Measurements from ENCODE around the gene ZNF772. TPM values are rescaled to one million over a fixed set of nuclear protein-coding genes. Genes with fewer than 3 reads are reported as not detected.
"Not testable (repeated sequence)": the region's sequence is repeated elsewhere in the genome, so short reads cannot be mapped to it uniquely, and the experiment has no call there.

The ZNF772 gene
- 1 to 10 TPM; 9.3 to 9.7 TPM for total RNA-seq

DNA sequence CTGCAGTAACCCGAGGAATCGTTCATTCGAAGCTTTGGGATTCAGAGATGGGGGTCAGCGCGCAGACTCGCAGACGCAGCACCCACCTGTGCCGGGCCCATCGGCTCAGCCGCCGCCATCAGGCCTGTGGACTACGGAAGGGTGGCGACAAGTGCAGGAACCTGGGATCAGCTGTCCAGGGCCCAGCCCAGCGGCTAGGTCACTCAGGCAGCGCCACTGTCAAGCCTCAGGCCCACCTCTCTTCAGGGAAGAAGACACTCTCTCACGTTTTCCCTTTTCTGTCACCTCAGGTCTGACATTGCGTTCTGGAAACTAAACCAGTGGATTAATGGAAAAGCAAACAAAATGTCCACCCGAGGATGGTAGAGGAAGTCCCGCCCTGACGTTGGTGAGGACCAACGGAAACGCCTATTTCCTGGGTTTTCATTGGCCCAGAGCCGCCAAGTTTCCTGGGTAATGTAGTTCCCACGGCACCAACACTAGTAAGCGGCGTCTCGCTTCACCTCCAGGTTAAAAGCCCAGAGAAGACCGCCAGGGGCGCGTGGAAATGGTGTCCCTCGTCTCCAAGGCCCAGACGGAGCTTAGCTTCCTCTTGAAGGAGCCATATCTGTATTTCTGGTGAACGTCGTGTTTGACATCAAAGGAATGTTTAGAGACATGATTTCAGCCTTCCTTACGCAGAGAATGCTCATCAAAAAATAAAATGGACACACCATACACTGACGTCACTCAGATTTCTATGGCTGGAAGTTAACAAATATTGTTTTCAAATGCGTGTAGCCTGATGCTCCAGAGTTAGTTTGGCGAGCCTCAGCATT is at the start of gene ZNF772:
Gene ZNF772 (minus strand): TSS at position 376 of the 818 bp plus-strand sequence. CDS start 257 bp downstream, at position 119.
- H3K36me3 Mint-ChIP-seq: peaks cover 63% of the 10 kb centered on the region
- H3K9me3 Mint-ChIP-seq: peaks cover 54% of the 10 kb centered on the region

DNA sequence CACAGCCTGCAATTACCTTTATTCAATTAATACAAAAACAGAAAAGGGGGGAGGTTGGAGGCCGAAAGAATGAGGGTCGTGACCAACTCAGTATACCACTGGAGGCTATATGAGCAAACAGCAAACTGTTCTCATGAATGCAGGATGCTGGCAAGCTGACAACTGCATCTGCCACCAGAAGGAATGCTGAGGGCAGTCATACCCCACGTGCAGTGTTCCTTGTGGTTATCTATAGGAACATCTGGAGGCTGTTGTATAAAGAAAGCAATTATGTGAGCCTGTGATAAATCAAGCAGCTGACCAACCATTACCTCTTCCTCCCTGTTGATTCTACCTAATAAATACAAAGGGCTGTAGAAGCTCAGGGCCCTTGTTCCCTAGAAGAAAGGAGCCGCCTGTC is 40.7 kb upstream of the ZNF772 start:
- not testable (repeated sequence) for H3K27ac Mint-ChIP-seq, DNase-seq, H3K4me1 Mint-ChIP-seq, H3K4me3 Mint-ChIP-seq, H3K27me3 Mint-ChIP-seq
- Mint-ChIP-seq H3K9me3 (peaks cover 27% of the 10 kb centered on the region), H3K36me3 (peaks cover 55% of the 10 kb centered on the region)

More for the DNA sequence above, at the start of gene ZNF772:
- Mint-ChIP-seq H3K27ac (peak within 1 kb of the TSS; percentile 90), H3K27me3 (no peaks in the 10 kb centered on the region), H3K4me3 (peak within 1 kb of the TSS; percentile 83), H3K4me1 (peaks cover 15% of the 10 kb centered on the region)
- peak; percentile 86 for DNase-seq

DNA sequence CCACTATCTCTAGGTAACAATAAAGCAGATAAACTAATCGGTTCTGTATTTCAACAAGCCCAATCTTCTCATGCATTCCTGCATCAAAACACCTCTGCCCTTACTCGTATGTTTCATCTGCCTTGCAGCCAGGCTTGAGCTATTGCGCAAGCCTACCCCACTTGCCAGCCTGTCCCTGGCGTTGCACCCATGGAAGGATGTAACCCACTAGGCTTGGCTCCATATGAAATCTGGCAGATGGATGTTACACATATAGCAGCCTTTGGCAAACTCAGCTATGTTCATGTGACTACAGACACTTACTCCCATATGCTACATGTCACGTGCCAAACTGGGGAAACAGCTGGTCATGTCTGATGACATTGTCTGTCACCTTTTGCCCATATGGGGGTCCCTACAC is 37.9 kb upstream of the ZNF772 start:
- peaks cover 67% of the 10 kb centered on the region for H3K36me3 Mint-ChIP-seq
- no peak for DNase-seq
- no peaks in the 10 kb centered on the region for H3K27me3 Mint-ChIP-seq
- H3K9me3 Mint-ChIP-seq: peaks cover 33% of the 10 kb centered on the region
- no peak overlapping the region for H3K27ac Mint-ChIP-seq
- H3K4me3 Mint-ChIP-seq: no peak overlapping the region
- H3K4me1 Mint-ChIP-seq: no peaks in the 10 kb centered on the region

DNA sequence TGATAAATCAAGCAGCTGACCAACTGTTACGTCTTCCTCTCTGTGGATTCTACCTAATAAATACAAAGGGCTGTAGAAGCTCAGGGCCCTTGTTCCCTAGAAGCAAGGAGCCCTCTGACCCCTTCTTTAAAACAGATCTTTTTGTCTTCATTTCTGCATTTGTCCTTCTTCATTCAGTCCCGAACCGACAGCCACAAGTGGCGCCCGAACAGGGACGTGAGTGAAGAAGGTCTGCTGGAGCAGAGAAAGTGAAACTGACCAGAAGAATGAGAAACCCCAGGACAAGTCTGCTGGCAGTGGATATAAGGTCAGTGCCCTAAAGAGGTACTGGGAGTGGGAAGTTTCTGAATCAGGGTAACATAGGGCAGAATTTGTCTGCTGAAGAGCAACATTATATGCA is 35.5 kb upstream of the ZNF772 start:
- DNase-seq: peak; percentile 4
- Mint-ChIP-seq H3K4me3 (no peak overlapping the region), H3K27me3 (no peaks in the 10 kb centered on the region), H3K4me1 (no peaks in the 10 kb centered on the region), H3K36me3 (peaks cover 82% of the 10 kb centered on the region), H3K27ac (no peak overlapping the region), H3K9me3 (peaks cover 50% of the 10 kb centered on the region)

DNA sequence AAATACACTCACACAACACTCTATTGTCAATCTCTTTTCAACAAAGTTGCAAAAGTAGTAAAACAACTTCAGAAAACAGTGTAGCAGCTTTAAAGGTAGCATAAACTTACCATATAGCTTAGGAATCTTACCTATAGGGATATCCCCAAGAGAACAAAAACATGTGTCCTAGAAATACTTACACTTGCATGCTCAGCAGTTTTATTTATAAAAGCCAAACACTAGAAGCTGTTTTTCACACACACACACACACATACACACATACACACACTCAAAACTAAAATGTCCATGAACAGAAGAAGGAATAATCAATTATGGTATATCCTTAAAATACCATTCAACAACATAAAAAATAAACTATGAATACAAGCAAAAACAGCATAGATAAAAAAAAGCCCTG is 34.1 kb upstream of the ZNF772 start:
- H3K36me3 Mint-ChIP-seq: peaks cover 82% of the 10 kb centered on the region
- H3K27ac Mint-ChIP-seq: no peak overlapping the region
- H3K4me1 Mint-ChIP-seq: no peaks in the 10 kb centered on the region
- no peaks in the 10 kb centered on the region for H3K27me3 Mint-ChIP-seq
- H3K9me3 Mint-ChIP-seq: peaks cover 53% of the 10 kb centered on the region
- DNase-seq: no peak
- no peak overlapping the region for H3K4me3 Mint-ChIP-seq

DNA sequence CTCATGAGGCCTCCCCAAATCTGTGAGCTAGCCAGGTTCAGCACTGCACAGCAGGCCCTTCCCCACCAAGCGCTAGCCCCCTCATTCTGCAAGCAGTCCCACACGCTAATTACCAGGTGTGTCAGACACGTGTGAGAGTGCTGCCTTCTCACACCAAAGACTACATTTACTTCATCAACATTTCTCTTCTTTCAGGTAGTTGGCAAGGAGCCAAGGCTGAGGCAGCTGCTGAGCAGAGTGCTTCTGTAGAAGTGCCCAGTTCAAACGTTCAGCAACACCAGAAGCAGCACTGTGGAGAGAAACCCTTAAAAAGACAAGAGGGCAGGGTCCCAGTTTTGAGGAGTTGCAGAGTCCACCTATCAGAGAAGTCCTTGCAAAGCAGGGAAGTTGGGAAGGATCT is 28.8 kb upstream of the ZNF772 start:
- no peak for DNase-seq
- Mint-ChIP-seq H3K4me1 (peaks cover 7% of the 10 kb centered on the region), H3K4me3 (no peak overlapping the region), H3K36me3 (peaks cover 90% of the 10 kb centered on the region), H3K27me3 (no peaks in the 10 kb centered on the region), H3K9me3 (peaks cover 57% of the 10 kb centered on the region), H3K27ac (no peak overlapping the region)

DNA sequence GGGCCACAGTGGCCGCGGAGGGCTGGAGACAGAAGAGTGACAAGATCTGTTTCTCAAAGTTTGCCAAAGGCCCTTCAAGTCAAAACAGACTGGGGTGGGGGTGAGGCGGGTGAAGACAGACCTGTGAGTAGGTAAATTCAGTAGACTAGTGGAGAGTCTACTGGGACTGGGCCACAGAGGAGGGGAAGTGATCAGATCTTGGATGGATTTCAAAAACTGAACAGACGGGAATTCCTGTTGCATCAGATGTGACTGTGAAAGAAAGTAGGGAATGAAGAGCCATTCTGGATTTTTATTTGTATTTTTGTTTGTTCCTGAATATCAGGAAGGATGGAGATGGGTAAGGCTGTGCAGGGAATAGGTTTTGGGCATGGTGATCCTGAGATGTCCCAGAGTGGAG is 23.0 kb upstream of the ZNF772 start:
- Mint-ChIP-seq H3K4me3 (peak overlapping the region; percentile 90), H3K27ac (peak overlapping the region; percentile 73), H3K9me3 (peaks cover 42% of the 10 kb centered on the region), H3K36me3 (peaks cover 64% of the 10 kb centered on the region), H3K4me1 (peaks cover 20% of the 10 kb centered on the region)
- not testable (repeated sequence) for DNase-seq, H3K27me3 Mint-ChIP-seq

DNA sequence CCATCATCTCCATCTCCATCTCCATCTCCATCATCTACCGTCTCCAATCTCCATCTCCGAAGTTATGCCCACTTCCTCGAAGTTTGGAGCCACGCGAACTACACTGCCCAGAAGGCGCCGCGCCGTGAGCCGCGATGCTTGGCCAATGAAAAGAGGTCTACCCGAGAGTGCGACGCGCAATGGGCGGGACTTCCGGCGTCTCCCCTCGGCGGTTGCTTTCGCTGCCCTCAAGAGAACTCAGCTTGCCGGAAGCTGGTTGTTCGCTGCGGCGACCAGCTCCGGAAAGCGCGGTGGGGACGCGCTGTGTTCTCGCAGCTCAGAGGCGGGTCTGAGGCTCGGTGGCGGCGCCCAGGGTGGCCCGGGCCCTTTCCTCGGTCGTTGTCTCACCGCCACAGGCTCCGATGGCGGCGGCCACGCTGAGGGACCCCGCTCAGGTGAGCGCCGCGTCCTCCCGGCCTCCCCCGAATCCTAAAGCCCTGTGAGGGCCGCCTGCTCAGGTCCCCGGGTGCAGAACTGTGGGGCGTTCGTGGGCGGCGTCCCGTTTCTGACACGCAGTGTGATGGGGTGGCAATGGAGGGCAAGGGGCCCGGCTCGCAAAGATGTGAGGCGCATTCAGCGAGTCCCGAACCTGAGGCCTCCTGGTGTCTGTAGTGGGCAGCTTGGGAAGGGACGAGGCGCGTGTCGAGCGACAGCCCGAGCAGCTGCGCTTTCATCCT is 22.5 kb upstream of the ZNF772 start, which contains the start of gene ZNF773:
Gene ZNF773 (plus strand): TSS at position 259 of the 716 bp plus-strand sequence. CDS start 143 bp downstream, at position 402.
- peak within 1 kb of the TSS; percentile 90 for H3K4me3 Mint-ChIP-seq
- H3K27me3 Mint-ChIP-seq: not testable (repeated sequence)
- H3K27ac Mint-ChIP-seq: peak within 1 kb of the TSS; percentile 73
- peaks cover 43% of the 10 kb centered on the region for H3K9me3 Mint-ChIP-seq
- peak; percentile 95 for DNase-seq
- peaks cover 20% of the 10 kb centered on the region for H3K4me1 Mint-ChIP-seq
- H3K36me3 Mint-ChIP-seq: peaks cover 64% of the 10 kb centered on the region

DNA sequence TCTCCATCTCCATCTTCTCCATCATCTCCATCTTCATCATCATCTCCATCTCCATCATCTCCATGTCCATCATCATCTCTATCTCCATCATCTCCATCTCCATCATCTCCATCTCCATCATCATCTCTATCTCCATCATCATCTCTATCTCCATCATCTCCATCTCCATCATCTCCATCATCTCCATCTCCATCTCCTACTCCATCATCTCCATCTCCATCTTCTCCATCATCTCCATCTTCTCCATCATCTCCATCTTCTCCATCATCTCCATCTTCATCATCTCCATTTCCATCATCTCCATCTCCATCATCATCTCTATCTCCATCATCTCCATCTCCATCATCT is 21.9 kb upstream of the ZNF772 start:
- Mint-ChIP-seq H3K27ac (peak overlapping the region; percentile 63), H3K9me3 (peaks cover 43% of the 10 kb centered on the region), H3K4me1 (peaks cover 20% of the 10 kb centered on the region)

DNA sequence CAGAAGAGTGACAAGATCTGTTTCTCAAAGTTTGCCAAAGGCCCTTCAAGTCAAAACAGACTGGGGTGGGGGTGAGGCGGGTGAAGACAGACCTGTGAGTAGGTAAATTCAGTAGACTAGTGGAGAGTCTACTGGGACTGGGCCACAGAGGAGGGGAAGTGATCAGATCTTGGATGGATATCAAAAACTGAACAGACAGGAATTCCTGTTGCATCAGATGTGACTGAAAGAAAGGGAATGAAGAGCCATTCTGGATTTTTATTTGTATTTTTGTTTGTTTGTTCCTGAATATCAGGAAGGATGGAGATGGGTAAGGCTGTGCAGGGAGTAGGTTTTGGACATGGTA is 10.9 kb upstream of the ZNF772 start:
- peaks cover 10% of the 10 kb centered on the region for H3K4me1 Mint-ChIP-seq
- H3K9me3 Mint-ChIP-seq: peaks cover 30% of the 10 kb centered on the region
- H3K36me3 Mint-ChIP-seq: peaks cover 47% of the 10 kb centered on the region
- not testable (repeated sequence) for H3K27me3 Mint-ChIP-seq, H3K27ac Mint-ChIP-seq, DNase-seq
- H3K4me3 Mint-ChIP-seq: peak overlapping the region; percentile 84

More for the DNA sequence above, 21.9 kb upstream of the ZNF772 start:
- H3K27me3 Mint-ChIP-seq, DNase-seq: not testable (repeated sequence)
- H3K4me3 Mint-ChIP-seq: peak overlapping the region; percentile 90
- H3K36me3 Mint-ChIP-seq: peaks cover 64% of the 10 kb centered on the region

DNA sequence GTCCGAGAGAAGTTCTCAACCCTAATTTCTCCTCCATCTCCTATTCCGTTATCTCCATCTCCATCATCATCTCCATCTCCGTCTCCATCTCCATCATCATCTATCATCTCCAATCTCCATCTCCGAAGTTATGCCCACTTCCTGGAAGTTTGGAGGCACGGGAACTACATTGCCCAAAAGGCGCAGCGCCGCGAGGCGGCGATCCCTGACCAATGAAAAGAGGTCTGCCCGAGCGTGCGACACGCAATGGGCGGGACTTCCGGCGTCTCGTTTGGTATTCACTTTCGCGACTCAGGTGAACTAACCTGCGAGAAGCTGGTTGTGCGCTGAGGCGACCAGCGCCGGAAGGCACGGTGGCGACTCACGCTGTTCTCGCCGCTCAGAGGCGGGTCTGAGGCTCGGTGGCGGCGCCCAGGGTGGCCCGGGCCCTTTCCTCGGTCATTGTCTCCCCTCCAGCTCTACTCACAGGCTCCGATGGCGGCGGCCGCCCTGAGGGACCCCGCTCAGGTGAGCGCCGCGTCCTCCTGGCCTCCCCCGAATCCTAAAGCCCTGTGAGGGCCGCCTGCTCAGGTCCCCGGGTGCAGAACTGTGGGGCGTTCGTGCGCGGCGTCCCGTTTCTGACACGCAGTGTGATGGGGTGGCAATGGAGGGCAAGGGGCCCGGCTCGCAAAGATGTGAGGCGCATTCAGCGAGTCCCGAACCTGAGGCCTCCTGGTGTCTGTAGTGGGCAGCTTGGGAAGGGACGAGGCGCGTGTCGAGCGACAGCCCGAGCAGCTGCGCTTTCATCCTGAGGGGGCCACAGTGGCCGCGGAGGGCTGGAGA is 10.3 kb upstream of the ZNF772 start, which contains the start of gene ZNF419:
Gene ZNF419 (plus strand): TSS at position 274 of the 822 bp plus-strand sequence. CDS start 201 bp downstream, at position 475.
- Mint-ChIP-seq H3K27ac (peak within 1 kb of the TSS; percentile 36), H3K4me3 (peak within 1 kb of the TSS; percentile 84), H3K9me3 (peaks cover 25% of the 10 kb centered on the region), H3K36me3 (peaks cover 41% of the 10 kb centered on the region), H3K4me1 (peaks cover 10% of the 10 kb centered on the region)
- peak; percentile 91 for DNase-seq
- not testable (repeated sequence) for H3K27me3 Mint-ChIP-seq

DNA sequence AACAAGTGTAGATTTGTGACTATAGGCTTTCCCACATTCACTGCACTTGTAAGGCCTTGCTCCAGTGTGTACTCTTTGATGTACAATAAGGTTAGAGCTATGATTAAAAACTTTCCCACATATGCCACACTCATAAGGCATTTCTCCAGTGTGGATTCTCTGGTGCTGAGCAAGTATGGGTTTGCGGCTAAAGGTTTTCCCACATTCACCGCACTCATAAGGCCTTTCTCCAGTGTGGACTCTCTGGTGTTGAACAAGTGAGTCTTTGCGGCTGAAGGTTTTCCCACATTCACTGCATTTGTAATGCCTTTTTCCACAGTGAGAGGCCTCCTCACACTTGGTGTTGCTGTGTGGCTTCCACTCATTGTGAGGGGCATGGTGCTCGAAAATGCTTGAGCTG is 3.7 kb downstream of the ZNF772 start:
- Mint-ChIP-seq H3K27me3 (no peaks in the 10 kb centered on the region), H3K4me3 (no peak overlapping the region), H3K27ac (no peak overlapping the region), H3K36me3 (peaks cover 98% of the 10 kb centered on the region), H3K9me3 (peaks cover 81% of the 10 kb centered on the region), H3K4me1 (peaks cover 15% of the 10 kb centered on the region)
- no peak for DNase-seq

DNA sequence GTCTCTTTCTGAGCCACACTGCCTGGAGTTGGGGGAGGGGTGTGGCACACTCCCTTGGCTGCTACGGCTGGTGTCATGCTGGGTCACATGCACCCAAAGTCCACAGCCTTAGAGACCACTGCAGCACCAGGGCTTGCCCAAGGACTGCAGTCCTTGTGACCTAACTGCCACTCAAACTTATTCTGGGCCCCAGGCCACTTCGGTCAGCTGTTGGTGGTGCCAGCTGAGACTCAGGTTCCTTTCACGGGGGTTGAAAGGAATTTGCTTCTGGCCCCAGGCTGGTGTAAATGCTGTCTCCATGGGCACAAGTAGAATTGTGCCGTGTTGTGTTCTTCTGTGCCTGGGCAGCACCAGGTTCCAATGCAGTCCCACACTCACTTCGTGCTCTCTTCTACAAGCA is 10.9 kb downstream of the ZNF772 start:
- H3K9me3 Mint-ChIP-seq: peaks cover 62% of the 10 kb centered on the region
- no peaks in the 10 kb centered on the region for H3K27me3 Mint-ChIP-seq
- H3K4me1 Mint-ChIP-seq: no peaks in the 10 kb centered on the region
- no peak for DNase-seq
- peaks cover 50% of the 10 kb centered on the region for H3K36me3 Mint-ChIP-seq
- no peak overlapping the region for H3K4me3 Mint-ChIP-seq
- H3K27ac Mint-ChIP-seq: no peak overlapping the region

DNA sequence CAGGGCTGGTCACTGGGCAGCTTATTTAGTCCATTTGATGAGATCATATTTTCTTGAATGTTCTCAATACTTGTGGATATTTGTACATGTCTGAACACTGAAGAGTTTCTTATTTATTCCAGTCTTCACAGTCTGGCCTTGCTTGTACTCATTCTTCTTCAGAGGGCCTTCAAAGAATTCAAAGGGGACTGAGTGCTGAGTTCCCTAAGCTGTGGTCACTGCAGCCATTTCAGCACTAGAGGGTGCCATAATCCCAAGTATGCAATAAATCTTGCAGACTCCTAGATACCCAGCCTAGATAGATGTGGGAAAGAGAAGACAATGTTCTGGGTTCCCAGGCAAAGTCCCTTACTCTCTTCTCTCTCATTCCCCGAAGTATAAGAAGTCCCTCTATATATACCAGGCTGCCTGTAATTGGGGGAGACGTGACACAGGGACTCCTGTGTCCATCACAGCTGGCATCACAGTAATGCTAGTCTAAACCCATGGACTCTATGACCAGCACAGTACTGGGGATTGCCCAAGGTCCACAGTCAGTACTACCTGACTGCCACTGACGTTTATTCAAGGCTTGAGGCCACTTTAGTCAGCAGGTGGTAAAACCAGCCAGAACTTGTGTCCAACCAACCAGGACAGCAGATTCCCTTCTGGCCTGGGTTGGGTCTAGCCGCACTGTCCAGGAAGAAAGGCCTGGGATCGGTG is 11.5 kb downstream of the ZNF772 start:
- H3K9me3 Mint-ChIP-seq: peaks cover 59% of the 10 kb centered on the region
- H3K4me3 Mint-ChIP-seq: no peak overlapping the region
- DNase-seq: peak; percentile 20
- no peaks in the 10 kb centered on the region for H3K27me3 Mint-ChIP-seq
- no peak overlapping the region for H3K27ac Mint-ChIP-seq
- H3K4me1 Mint-ChIP-seq: no peaks in the 10 kb centered on the region
- peaks cover 44% of the 10 kb centered on the region for H3K36me3 Mint-ChIP-seq

Data from activated naive CD8-positive, alpha-beta T cell treated with anti-CD3 and anti-CD28 coated beads for 36 hours (primary cell).